DOHH2 (cell line): ENCODE data around the gene DDX49.

Experiments used
- CTCF ChIP-seq: fragments of 200-600 bp; sonication (generic); IDR thresholded peaks from one replicate; pipeline ENCODE4 v1.5.1; 2014; ENCODE audit warnings: antibody characterized with exemption, mild to moderate bottlenecking, low read depth, low read length; ENCODE audit not compliant: poor library complexity, severe bottlenecking
- EZH2phosphoT487 ChIP-seq: fragments of 200-600 bp; sonication (generic); IDR thresholded peaks from 2 replicates; pipeline ENCODE4 v1.6.1; 2017; ENCODE audit warnings: borderline replicate concordance, mild to moderate bottlenecking, antibody characterized with exemption, low read length, moderate library complexity, mixed read lengths

GRCh38 chr19:18871543-18871942, 48.0 kb upstream of the DDX49 start:
- TF ChIP-seq CTCF = no peak
- TF ChIP-seq EZH2phosphoT487 = no peak
